Measurements from ENCODE around the gene MAP1LC3C. TPM values are rescaled to one million over a fixed set of nuclear protein-coding genes. Genes with fewer than 3 reads are reported as not detected.
A peak's percentile ranks its signal among the peaks of the same experiment; 100 is the strongest.

MAP1LC3C gene
- total and polyA plus RNA-seq, 9 of the 15 experiments (the other 6 are each of a cell fraction or from before 2014, with no cell fraction given), result not detected

DNA sequence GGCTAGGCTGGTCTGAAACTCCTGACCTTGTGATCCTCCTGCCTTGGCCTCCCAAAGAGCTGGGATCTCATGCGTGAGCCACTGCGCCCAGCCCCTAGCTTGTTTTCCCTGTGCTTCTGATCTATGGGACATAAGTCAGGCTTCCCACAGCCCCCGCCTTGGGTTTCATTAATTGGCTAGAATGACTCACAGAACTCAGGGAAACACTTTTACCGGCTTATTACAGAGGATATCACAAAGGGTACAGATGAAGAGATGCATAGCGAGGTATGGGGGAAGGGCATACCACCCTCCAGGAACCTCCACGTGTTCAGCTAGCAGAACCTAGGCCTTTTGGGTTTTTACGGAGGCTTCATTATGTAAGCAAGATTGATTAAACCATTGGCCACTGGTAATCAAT lies 1.5 kb upstream of the MAP1LC3C start (continued):
- TF ChIP-seq PRPF4 (IDR thresholded peaks at IDR 0.05; ENCODE audit: insufficient read depth, low read depth, low read length, poor library complexity, severe bottlenecking), result no peak

DNA sequence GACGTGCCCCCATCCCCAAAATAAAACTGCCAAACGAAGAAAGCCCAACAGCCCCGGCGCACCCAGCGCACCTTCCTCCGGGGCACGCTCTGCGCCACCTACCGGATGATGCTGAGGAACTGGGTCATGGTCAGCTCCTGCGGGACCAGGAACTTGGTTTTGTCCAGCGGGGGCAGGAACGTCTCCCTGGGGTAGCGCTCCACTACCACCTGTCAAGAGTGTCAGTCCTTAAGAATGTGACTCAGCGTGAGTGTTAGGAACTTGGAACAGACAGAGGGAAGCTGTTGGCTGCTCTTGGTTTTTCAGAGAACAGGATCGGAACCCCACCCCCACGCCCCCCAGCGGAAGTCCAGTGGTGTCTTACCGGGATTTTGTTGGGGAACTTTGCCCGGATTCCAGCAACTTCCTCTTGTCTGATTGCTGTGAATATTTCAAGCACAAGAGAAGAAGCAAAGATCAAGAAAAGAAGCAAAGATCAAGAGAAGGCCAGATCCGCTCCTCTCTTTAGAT lies 431 bp downstream of the MAP1LC3C start:
- H2AFZ ChIP-seq (ENCODE audit: low read depth, low read length), result peak overlapping the region; percentile 98
- peak overlapping the region; percentile 48 for H3K4me3 ChIP-seq
- H3K9ac ChIP-seq (ENCODE audit: insufficient read depth in 1 of 2, low read depth in 2 of 2, low read length in 2 of 2), result peak overlapping the region in 1 of 2 experiments; percentile 12; a peak in 2 of 4 replicates
- FAIRE-seq, result peak; percentile 90
- peak; percentile 97 for ATAC-seq
- H3K4me2 ChIP-seq (ENCODE audit: insufficient read depth, low read length), result peak overlapping the region; percentile 92
- no peaks in the 10 kb centered on the region for H4K20me1 ChIP-seq (replicated peaks; ENCODE audit: control insufficient read depth, insufficient read depth, low read length)
- DNase-seq (ENCODE audit: extremely low read depth in 1 of 4, low spot score in 3 of 4), result peak; percentile 81 to 85 (median 83)
- H3K79me2 ChIP-seq (ENCODE audit: control insufficient read depth, insufficient read depth, low read length), result no peaks in the 10 kb centered on the region
- in situ Hi-C loops (cut with MboI) (loop anchor here (25.0 kb wide), 1 partner anchor 386 kb away; no protein-coding TSS in a partner anchor), intact Hi-C loops (cut with micrococcal nuclease) (loop anchor here (1.0 to 5.0 kb wide), 2 partner anchors 102 to 466 kb away; partner anchors contain the start of gene KMO)
- no peaks in the 10 kb centered on the region for H3K36me3 ChIP-seq (ENCODE audit: control insufficient read depth, insufficient read depth, low read length)
- no TSS peak for BruUV-seq (replicated peaks)
- H3K9me3 ChIP-seq (replicated peaks; ENCODE audit: control insufficient read depth, insufficient read depth, low read depth, low read length), result no peaks in the 10 kb centered on the region; the same call in 1 of the 2 replicates
- peaks cover 0 to 4% of the 10 kb centered on the region in 2 experiments; a peak in 1 of 5 replicates for H3K4me1 ChIP-seq (replicated peaks in 1 of 2; ENCODE audit: control insufficient read depth in 2 of 2, insufficient read depth in 2 of 2, low read length in 2 of 2)
- 6% methylated on average over 19 of the region's 20 CpGs for WGBS (ENCODE audit: insufficient coverage, low coverage, missing lambda C conversion rate)
- ChIA-PET CTCF (ENCODE audit: low intra/inter-chr PET ratio) (interaction anchor here (0.6 to 3.2 kb wide), 7 partner anchors 14 to 1992 kb away, joined by 3 to 16 read pairs (median 3); partner anchors contain the start of gene KMO), POLR2A (interaction anchor here (0.9 kb wide), 1 partner anchor 13 kb away, joined by 3 read pairs; no protein-coding TSS in a partner anchor)
- no peak overlapping the region; the same call in 2 of the 3 replicates for H3K27ac ChIP-seq (ENCODE audit: extremely low read depth, low read depth, low read length)
- H3K9me1 ChIP-seq (ENCODE audit: control insufficient read depth, insufficient read depth, low read length), result no peaks in the 10 kb centered on the region
- H3K27me3 ChIP-seq (ENCODE audit: control insufficient read depth in 2 of 2, insufficient read depth in 2 of 2, low read length in 2 of 2), result peaks cover 27 to 50% of the 10 kb centered on the region in 2 experiments
- TF ChIP-seq HMG20A (CRISPR knock-in tag; conservative IDR thresholded peaks at IDR 0.05), result no peak
- TF ChIP-seq ZFX (CRISPR knock-in tag; IDR thresholded peaks at IDR 0.05), result no peak
- TF ChIP-seq, protein P1, sequence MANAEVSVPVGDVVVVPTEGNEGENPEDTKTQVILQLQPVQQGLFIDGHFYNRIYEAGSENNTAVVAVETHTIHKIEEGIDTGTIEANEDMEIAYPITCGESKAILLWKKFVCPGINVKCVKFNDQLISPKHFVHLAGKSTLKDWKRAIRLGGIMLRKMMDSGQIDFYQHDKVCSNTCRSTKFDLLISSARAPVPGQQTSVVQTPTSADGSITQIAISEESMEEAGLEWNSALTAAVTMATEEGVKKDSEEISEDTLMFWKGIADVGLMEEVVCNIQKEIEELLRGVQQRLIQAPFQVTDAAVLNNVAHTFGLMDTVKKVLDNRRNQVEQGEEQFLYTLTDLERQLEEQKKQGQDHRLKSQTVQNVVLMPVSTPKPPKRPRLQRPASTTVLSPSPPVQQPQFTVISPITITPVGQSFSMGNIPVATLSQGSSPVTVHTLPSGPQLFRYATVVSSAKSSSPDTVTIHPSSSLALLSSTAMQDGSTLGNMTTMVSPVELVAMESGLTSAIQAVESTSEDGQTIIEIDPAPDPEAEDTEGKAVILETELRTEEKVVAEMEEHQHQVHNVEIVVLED (CRISPR knock-in tag; IDR thresholded peaks at IDR 0.05), result no peak
- TF ChIP-seq LCOR (CRISPR knock-in tag; IDR thresholded peaks at IDR 0.05), result 0 out of 2 replicates have a peak, but pooled peaks have one; percentile 27
- TF ChIP-seq, protein P2, sequence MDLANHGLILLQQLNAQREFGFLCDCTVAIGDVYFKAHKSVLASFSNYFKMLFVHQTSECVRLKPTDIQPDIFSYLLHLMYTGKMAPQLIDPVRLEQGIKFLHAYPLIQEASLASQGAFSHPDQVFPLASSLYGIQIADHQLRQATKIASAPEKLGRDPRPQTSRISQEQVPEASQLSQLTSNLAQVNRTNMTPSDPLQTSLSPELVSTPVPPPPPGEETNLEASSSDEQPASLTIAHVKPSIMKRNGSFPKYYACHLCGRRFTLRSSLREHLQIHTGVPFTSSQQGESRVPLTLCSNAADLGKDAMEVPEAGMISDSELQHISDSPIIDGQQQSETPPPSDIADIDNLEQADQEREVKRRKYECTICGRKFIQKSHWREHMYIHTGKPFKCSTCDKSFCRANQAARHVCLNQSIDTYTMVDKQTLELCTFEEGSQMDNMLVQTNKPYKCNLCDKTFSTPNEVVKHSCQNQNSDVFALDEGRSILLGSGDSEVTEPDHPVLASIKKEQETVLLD (IDR thresholded peaks at IDR 0.05), result no peak
- TF ChIP-seq JUN (IDR thresholded peaks at IDR 0.05; ENCODE audit: borderline replicate concordance, low read depth, low read length), result peak; percentile 72; the same call in 1 of the 2 replicates
- TF ChIP-seq JUN (CRISPR knock-in tag; IDR thresholded peaks at IDR 0.05; ENCODE audit: borderline replicate concordance), result no peak
- TF ChIP-seq TCF7L2 (IDR thresholded peaks at IDR 0.05; ENCODE audit: low read depth, low read length), result no peak; the same call in 1 of the 2 replicates
- TF ChIP-seq ZNF644 (tag; IDR thresholded peaks at IDR 0.05; ENCODE audit: low read depth), result no peak
- no peak for TF ChIP-seq MCM2 (IDR thresholded peaks at IDR 0.05; ENCODE audit: low read depth)
- TF ChIP-seq, protein P3, sequence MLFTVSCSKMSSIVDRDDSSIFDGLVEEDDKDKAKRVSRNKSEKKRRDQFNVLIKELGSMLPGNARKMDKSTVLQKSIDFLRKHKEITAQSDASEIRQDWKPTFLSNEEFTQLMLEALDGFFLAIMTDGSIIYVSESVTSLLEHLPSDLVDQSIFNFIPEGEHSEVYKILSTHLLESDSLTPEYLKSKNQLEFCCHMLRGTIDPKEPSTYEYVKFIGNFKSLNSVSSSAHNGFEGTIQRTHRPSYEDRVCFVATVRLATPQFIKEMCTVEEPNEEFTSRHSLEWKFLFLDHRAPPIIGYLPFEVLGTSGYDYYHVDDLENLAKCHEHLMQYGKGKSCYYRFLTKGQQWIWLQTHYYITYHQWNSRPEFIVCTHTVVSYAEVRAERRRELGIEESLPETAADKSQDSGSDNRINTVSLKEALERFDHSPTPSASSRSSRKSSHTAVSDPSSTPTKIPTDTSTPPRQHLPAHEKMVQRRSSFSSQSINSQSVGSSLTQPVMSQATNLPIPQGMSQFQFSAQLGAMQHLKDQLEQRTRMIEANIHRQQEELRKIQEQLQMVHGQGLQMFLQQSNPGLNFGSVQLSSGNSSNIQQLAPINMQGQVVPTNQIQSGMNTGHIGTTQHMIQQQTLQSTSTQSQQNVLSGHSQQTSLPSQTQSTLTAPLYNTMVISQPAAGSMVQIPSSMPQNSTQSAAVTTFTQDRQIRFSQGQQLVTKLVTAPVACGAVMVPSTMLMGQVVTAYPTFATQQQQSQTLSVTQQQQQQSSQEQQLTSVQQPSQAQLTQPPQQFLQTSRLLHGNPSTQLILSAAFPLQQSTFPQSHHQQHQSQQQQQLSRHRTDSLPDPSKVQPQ (CRISPR knock-in tag; IDR thresholded peaks at IDR 0.05; ENCODE audit: borderline replicate concordance), result no peak
- no peak for TF ChIP-seq TBL1XR1 (IDR thresholded peaks at IDR 0.05; ENCODE audit: low read length in 2 of 2)
